Panc1 (cell line): ENCODE measurements around the gene TNFAIP1. TPM values are rescaled to one million over a fixed set of nuclear protein-coding genes. Genes with fewer than 3 reads are reported as not detected.
A peak's percentile ranks its signal among the peaks of the same experiment; 100 is the strongest.

Source experiments
- ATAC-seq: fragments of 200-7000 bp; cut with Tn5 transposase; 2 replicates; pipeline ENCODE4 v1.9.1; 2020; ENCODE audit warnings: mild to moderate bottlenecking, moderate library complexity
- BruUV-seq: library from RNA; stranded (reverse); fragments of 400-500 nt; replicated peaks from 2 replicates; lab custom pipeline; 2021; lab: Mats Ljungman, UMichigan
- CTCF ChIA-PET: fragments of 300-600 bp; sonication (Branson Sonifier 250); formaldehyde crosslinking; loops from one replicate; lab custom pipeline; 2022; ENCODE audit warnings: antibody characterized with exemption; lab: Charles Lee
- POLR2A ChIA-PET: fragments of 300-600 bp; sonication (Branson Sonifier 250); formaldehyde crosslinking; loops from one replicate; lab custom pipeline; 2022; ENCODE audit warnings: antibody characterized with exemption; lab: Charles Lee
- DNase-seq: peaks from one replicate; pipeline ENCODE4 v3.0.0-alpha.2; 2010; ENCODE audit warnings: low read depth, low spot score
- H3K27ac ChIP-seq: 2 replicates; pipeline ENCODE4 v1.5.1; 2011; ENCODE audit warnings: mild to moderate bottlenecking, low read length, inconsistent platforms
- H3K27me3 ChIP-seq: fragments of 200-500 bp; sonication (Bioruptor generic); 2 replicates; pipeline ENCODE4 v1.6.0; 2014; ENCODE audit warnings: low read length, inconsistent platforms; ENCODE audit not compliant: control insufficient read depth, insufficient read depth
- H3K36me3 ChIP-seq: fragments of 200-500 bp; sonication (Bioruptor generic); 2 replicates; pipeline ENCODE4 v1.5.1; 2014; ENCODE audit warnings: inconsistent platforms, mild to moderate bottlenecking, low read length, moderate library complexity; ENCODE audit not compliant: control insufficient read depth, insufficient read depth
- H3K4me1 ChIP-seq: 2 replicates; pipeline ENCODE4 v1.5.1; 2011; ENCODE audit warnings: inconsistent platforms, mild to moderate bottlenecking, low read length, moderate library complexity; ENCODE audit not compliant: control insufficient read depth, insufficient read depth
- H3K4me3 ChIP-seq, 2 experiments: 2 replicates each; pipeline ENCODE4 v1.5.1; 2011 to 2012; ENCODE audit warnings: low read depth in 2 of 2, low read length in 2 of 2, mild to moderate bottlenecking in 2 of 2, inconsistent platforms in 1 of 2, moderate library complexity in 1 of 2
- H3K9me3 ChIP-seq: fragments of 200-500 bp; sonication (Bioruptor generic); 2 replicates; pipeline ENCODE4 v1.5.1; 2014; ENCODE audit warnings: low read depth, mild to moderate bottlenecking, inconsistent platforms, low read length, moderate library complexity; ENCODE audit not compliant: control insufficient read depth, insufficient read depth
- POLR2AphosphoS5 ChIP-seq: IDR thresholded peaks from 2 replicates; pipeline ENCODE4 v1.6.1; 2012; ENCODE audit warnings: mild to moderate bottlenecking, low read depth, low read length, moderate library complexity
- SIN3A ChIP-seq: IDR thresholded peaks from 2 replicates; pipeline ENCODE4 v1.6.1; 2012; ENCODE audit warnings: low read depth, mild to moderate bottlenecking, low read length, moderate library complexity, borderline replicate concordance; ENCODE audit not compliant: insufficient read depth
- TCF7L2 ChIP-seq: IDR thresholded peaks from 2 replicates; pipeline ENCODE4 v1.6.1; 2011; ENCODE audit warnings: mild to moderate bottlenecking, low read depth, low read length, inconsistent platforms
- in situ Hi-C: cut with HindIII; loops from 2 replicates; pipeline ENCODE4 v1.10.0; 2016; ENCODE audit warnings: low sequenced_read_pairs, low pct_unique_long_range_greater_than_20kb
- intact Hi-C: fragments of 100-400 bp; cut with micrococcal nuclease; formaldehyde crosslinking; loops from one replicate; pipeline ENCODE4 v1.10.0; 2022; ENCODE audit not compliant: unreplicated experiment
- total RNA-seq: library from RNA; stranded (reverse); gene quantifications from one replicate; pipeline ENCODE4 v1.2.1, GENCODE V29; 2021; ENCODE audit not compliant: unreplicated experiment
- TF ChIP-seq, protein P1 (sequence below): fragments of 450-650 bp; IDR thresholded peaks from 2 replicates; pipeline ENCODE4 v1.5.1; 2017; ENCODE audit warnings: mild to moderate bottlenecking
- TF ChIP-seq, protein P2 (sequence below), 2 experiments: IDR thresholded peaks; 2 replicates each; pipeline ENCODE4 v1.6.1; 2011 to 2012; ENCODE audit warnings: low read depth in 2 of 2, control low read depth in 1 of 2, low read length in 1 of 2, mild to moderate bottlenecking in 1 of 2, moderate library complexity in 1 of 2; ENCODE audit not compliant: insufficient read depth in 1 of 2

The TNFAIP1 gene
- total RNA-seq, 1 experiment from 2014 or later: 55.8 TPM

DNA sequence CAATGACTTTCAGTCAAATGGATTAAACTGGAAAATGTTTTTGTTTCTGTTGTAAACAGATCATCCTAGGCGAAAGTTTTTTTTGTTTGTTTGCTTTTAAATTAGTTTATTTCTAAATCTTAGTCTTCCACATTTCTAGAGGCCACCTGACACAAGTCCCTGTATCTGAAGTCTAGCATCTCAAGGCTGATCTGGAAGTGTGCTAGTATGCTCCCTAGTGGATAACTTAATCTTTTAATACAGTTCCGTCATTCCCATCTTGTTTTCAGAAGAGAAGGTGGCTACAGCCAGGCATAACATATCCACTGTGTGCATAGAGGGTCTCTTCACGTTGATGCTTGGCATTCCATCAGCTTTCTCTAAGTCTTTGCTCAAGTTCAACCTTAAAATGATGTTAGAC, 7.9 kb upstream of the TNFAIP1 start:
- BruUV-seq: no TSS peak
- no peak for TF ChIP-seq TCF7L2
- TF ChIP-seq, protein P1, sequence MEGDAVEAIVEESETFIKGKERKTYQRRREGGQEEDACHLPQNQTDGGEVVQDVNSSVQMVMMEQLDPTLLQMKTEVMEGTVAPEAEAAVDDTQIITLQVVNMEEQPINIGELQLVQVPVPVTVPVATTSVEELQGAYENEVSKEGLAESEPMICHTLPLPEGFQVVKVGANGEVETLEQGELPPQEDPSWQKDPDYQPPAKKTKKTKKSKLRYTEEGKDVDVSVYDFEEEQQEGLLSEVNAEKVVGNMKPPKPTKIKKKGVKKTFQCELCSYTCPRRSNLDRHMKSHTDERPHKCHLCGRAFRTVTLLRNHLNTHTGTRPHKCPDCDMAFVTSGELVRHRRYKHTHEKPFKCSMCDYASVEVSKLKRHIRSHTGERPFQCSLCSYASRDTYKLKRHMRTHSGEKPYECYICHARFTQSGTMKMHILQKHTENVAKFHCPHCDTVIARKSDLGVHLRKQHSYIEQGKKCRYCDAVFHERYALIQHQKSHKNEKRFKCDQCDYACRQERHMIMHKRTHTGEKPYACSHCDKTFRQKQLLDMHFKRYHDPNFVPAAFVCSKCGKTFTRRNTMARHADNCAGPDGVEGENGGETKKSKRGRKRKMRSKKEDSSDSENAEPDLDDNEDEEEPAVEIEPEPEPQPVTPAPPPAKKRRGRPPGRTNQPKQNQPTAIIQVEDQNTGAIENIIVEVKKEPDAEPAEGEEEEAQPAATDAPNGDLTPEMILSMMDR: peak; percentile 28; the same call in 1 of the 2 replicates
- no peaks in the 10 kb centered on the region for H3K36me3 ChIP-seq
- in situ Hi-C loops (no loop called here), intact Hi-C loops (no loop called here)
- ChIA-PET CTCF (no interaction called here), POLR2A (no interaction called here)
- no peak overlapping the region for H3K4me3 ChIP-seq
- ATAC-seq (peak; percentile 63; the same call in 1 of the 2 replicates), DNase-seq (no peak)
- no peaks in the 10 kb centered on the region for H3K4me1 ChIP-seq
- H3K27ac ChIP-seq: no peak overlapping the region
- H3K27me3 ChIP-seq: no peaks in the 10 kb centered on the region
- no peaks in the 10 kb centered on the region for H3K9me3 ChIP-seq

DNA sequence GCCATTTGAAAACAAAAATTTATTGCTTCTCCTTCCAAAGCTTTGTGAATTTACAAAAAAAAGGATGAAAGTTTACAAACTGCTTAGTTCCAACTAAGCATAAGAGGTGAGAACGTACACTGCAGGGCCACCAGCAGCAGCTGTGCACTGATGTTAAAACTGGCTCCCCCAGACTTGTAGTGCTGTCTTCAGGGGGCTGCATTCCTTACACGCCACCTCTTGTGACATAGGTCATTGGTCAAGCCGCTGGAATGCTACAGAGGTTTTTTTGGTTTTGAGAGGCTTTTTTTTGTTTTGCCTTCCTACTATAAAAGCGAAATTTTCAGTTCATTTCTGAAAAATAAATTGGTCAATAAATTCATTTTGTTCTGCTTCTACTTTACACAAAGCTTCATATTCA, 7.2 kb upstream of the TNFAIP1 start:
- in situ Hi-C loops: no loop called here
- TF ChIP-seq, protein P2, sequence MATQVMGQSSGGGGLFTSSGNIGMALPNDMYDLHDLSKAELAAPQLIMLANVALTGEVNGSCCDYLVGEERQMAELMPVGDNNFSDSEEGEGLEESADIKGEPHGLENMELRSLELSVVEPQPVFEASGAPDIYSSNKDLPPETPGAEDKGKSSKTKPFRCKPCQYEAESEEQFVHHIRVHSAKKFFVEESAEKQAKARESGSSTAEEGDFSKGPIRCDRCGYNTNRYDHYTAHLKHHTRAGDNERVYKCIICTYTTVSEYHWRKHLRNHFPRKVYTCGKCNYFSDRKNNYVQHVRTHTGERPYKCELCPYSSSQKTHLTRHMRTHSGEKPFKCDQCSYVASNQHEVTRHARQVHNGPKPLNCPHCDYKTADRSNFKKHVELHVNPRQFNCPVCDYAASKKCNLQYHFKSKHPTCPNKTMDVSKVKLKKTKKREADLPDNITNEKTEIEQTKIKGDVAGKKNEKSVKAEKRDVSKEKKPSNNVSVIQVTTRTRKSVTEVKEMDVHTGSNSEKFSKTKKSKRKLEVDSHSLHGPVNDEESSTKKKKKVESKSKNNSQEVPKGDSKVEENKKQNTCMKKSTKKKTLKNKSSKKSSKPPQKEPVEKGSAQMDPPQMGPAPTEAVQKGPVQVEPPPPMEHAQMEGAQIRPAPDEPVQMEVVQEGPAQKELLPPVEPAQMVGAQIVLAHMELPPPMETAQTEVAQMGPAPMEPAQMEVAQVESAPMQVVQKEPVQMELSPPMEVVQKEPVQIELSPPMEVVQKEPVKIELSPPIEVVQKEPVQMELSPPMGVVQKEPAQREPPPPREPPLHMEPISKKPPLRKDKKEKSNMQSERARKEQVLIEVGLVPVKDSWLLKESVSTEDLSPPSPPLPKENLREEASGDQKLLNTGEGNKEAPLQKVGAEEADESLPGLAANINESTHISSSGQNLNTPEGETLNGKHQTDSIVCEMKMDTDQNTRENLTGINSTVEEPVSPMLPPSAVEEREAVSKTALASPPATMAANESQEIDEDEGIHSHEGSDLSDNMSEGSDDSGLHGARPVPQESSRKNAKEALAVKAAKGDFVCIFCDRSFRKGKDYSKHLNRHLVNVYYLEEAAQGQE (IDR thresholded peaks at IDR 0.05; ENCODE audit: insufficient read depth in 1 of 2, low read depth in 2 of 2, low read length in 1 of 2): no peak
- no peak for TF ChIP-seq SIN3A
- TF ChIP-seq, protein P1: no peak
- TF ChIP-seq TCF7L2: no peak
- TF ChIP-seq POLR2AphosphoS5: no peak
- CTCF ChIA-PET: no interaction called here

More for the DNA sequence above, 7.2 kb upstream of the TNFAIP1 start:
- intact Hi-C loops: no loop called here
- POLR2A ChIA-PET: interaction anchor here (0.5 kb wide), 1 partner anchor 225 kb away, joined by 3 read pairs; no protein-coding TSS in a partner anchor
- Histone ChIP-seq H3K4me3 (no peak overlapping the region), H3K27me3 (no peaks in the 10 kb centered on the region), H3K36me3 (no peaks in the 10 kb centered on the region), H3K4me1 (no peaks in the 10 kb centered on the region), H3K9me3 (no peaks in the 10 kb centered on the region), H3K27ac (no peak overlapping the region)
- no peak for DNase-seq
- no TSS peak for BruUV-seq
- ATAC-seq: no peak
